HG03378 (cell line): ENCODE data around the gene PMPCB.
"Not testable (repeated sequence)": the region's sequence is repeated elsewhere in the genome, so short reads cannot be mapped to it uniquely, and the experiment has no call there.

Source experiments
- ATAC-seq: cut with Tn5 transposase; IDR thresholded peaks from one replicate; pipeline ENCODE4 v1.9.1; 2021; ENCODE audit warnings: mild to moderate bottlenecking, moderate library complexity; ENCODE audit not compliant: unreplicated experiment

Gene PMPCB

GRCh38 chr7:103296901-103297836 is at the start of gene PMPCB:
TSS of gene PMPCB (plus strand) at chr7:103297435. CDS start at chr7:103297460, 25 bp downstream.
- ATAC-seq: peak; percentile 91

- not testable (repeated sequence) for ATAC-seq
These were observed 43.3 kb upstream of the PMPCB start for GRCh38 chr7:103253699-103254506.

DNA sequence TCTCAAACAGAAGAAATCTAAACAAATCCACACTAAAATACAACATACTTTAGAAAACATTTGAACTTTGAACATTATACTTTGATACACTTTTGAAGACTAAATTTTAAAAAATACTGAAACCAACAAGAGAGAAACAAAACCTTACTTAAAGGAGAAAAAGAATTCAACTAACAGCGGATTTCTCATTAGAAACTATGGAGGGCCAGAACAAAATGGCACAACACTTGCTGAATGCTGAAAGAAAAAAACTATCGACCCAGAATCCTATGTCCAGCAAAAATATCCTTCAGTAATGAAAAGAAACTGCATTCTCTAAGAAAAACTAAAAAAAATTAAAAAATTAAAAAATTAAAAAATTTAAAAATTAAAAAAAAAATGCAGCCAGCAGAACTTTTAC is 33.2 kb upstream of the PMPCB start:
- not testable (repeated sequence) for ATAC-seq

GRCh38 chr7:103266229-103266628 is 31.0 kb upstream of the PMPCB start:
- not testable (repeated sequence) for ATAC-seq

DNA sequence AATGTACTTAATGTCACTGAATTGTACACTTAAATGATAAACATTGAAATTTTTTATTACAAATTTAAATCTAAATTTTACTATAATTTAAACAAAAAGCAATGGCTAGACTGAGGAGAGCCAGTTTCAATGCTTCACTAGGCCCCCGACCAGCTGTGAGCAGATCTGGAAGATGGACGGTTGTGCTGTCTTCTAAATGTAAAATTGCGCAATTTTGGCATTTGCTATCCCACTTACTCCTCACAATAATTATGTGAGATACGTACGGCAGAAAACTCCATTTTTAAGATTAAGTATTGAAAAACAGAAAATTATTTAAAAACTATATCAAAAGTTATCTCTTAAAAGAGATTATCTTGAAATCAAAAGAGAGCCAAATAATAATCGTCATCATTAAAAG is 23.9 kb upstream of the PMPCB start:
- ATAC-seq: not testable (repeated sequence)

DNA sequence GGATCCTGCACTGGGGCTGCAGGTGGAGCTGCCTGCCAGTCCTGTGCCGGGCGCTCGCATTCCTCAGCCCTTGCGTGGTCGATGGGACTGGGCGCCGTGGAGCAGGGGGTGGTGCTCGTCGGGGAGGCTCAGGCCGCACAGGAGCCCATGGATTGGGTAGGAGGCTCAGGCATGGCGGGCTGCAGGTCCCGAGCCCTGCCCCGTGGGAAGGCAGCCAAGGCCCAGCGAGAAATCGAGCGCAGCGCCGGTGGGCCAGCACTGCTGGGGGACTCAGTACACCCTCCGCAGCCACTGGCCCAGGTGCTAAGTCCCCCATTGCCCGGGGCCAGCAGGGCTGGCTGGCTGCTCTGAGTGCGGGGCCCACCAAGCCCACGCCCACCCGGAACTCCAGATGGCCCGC is 22.4 kb upstream of the PMPCB start:
- ATAC-seq: not testable (repeated sequence)

DNA sequence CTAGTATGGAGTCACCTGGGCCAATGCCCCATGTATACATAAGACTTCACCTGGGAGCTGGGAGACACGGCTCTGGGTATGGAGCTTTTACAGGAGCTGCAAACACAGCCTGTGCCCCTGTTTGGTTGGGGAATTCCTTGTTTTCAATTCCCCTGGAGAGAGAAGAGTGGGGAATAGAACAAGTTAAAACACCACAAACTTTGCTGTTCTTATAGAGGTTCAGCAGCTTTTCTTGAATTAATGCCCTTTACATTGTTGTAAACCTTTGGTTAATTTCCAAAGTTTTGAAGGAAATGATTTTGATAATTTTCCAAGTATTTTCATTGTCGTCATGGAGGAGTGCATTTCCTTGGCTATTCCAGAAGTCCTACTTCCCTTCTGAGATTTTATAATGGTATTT is 19.0 kb upstream of the PMPCB start:
- ATAC-seq: not testable (repeated sequence)

- ATAC-seq: peak; percentile 38
These were observed 17.6 kb upstream of the PMPCB start for GRCh38 chr7:103279636-103279962.

- ATAC-seq: peak; percentile 93
These were observed 17.1 kb upstream of the PMPCB start for GRCh38 chr7:103279963-103280802.

- ATAC-seq: peak; percentile 4
These were observed 16.5 kb upstream of the PMPCB start for GRCh38 chr7:103280803-103281155.

DNA sequence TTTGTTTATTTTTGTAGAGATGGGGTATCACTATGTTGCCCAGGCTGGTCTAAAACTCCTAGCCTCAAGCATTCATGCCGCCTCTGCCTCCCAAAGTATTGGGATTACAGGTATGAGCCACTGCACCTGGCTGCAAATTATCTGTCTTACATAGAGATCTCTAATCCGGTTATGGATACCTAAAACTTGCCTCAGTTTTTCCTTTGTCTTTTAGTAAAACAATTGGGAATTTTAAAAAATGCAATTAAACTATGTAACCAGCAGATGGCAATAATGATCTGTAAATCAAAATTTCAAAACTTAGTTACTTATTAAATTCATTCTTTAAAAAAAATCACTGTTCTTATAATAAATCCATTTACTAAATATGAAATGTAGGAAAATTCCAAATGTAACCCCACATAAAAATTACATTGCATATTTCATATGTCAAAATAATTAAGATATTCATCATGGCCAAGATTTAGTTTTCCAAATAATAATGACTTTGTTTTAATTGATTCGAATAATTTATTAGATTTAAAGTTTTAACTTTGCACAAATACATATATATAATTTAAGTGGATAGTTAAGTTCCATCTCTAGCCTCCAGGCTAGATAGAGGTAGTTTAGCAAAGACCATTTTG is 14.3 kb upstream of the PMPCB start:
- ATAC-seq: not testable (repeated sequence)

DNA sequence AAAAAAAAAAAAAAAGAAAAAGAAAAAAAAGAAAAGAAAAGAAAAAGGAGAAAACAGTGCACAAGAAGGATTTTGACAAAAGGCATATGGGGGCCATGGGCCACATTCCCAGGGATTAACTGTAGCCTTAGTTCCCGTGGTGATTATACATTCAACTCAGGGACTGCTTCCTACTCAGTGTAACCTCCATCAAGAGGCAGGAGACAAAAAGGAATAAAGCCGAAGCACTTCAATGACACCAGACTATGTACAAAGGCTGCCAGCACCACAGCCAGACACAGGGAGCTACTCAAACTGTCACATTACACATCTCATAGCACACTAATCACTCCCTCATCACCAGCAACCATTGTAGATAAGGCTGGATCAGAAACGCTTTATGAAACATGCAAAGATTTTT is 5.1 kb upstream of the PMPCB start:
- ATAC-seq: no peak

- no peak for ATAC-seq
These were observed 3.7 kb upstream of the PMPCB start for GRCh38 chr7:103293526-103293925.

DNA sequence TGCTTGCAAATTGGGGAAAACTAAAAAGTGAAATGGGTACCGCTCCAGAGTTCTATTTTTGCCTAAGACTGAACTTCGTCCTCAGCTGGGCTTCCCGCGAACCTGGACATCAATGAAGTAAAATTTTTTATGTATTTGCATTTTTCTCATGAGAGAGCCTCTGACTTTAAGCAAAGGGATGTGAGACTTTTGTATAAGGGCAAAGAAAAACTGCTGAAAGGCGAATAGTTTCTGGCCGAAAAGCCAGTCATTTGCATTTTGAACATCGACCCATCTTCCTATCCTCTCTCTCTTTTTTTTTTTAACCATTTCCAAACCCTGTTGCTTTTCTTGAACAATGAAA is 573 bp downstream of the PMPCB start:
- peak; percentile 8 for ATAC-seq

DNA sequence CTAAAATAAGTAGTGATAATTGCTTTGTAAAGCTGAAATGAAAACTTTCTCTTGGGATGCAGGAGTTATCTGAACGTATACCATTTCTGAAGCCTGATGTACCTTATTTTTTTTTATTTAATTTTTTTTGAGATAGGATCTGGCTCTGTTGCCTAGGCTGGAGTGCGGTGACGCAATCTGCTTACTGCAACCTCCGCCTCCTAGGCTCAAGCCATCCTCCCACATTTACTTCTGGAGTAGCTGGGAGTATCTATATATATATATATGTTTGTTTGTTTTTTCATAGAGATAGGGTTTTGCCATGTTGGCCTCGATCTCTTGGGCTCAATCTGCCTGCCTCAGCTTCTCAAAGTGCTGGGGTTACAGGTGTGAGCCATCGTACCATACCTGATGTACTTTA is 2.4 kb downstream of the PMPCB start:
- ATAC-seq: no peak

DNA sequence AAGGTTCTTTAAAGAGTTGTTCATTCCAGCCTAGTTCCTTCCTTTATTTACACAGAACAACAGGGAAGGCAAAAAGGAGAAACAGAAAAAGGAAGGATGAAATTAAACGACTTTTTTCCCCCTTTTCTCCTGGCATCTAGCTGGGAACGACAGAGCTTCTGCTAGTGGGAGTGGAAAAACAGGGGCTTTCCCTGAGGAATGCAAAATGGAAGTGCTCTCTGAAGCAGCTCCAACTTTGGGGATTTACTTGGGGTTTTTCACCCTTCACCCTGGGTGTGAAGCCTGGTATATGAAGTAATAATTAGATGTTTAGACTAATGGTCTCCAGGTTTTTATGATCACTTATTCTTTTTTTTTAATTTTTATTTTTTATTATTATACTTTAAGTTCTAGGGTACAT is 4.2 kb downstream of the PMPCB start:
- ATAC-seq: no peak

GRCh38 chr7:103307503-103308231 is 10.4 kb downstream of the PMPCB start:
- ATAC-seq: no peak

DNA sequence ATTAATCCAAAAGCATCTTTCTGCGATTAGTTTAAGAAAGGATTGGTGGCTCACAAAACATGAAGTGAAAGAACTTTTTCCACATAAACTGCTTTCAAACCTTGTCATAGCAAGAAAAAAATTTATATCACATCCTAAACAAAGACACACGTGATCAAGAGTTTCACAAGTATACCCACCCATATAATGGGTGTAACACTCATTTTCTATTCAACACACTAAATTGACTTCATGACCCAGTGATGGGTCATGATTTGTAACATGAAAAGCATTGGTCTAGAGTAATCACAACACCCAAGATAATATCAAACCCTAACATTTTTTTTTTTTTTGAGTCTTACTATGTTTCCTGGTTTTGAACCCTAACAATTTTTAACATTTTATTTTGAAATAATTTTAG is 17.6 kb downstream of the PMPCB start:
- ATAC-seq: no peak

GRCh38 chr7:103316380-103316941 is 19.2 kb downstream of the PMPCB start:
- ATAC-seq: no peak

- ATAC-seq: no peak
These were observed 19.8 kb downstream of the PMPCB start for GRCh38 chr7:103317009-103317408.
